Kidney epithelial cell (primary cell): ENCODE data around the gene NUDT13. TPM values are rescaled to one million over a fixed set of nuclear protein-coding genes. Genes with fewer than 3 reads are reported as not detected.

Experiments used
- DNase-seq: peaks from one replicate; pipeline ENCODE4 v3.0.0-alpha.2; 2010; ENCODE audit warnings: low read depth
- H3K27me3 ChIP-seq: 2 replicates; pipeline ENCODE4 v1.6.0; 2011; ENCODE audit warnings: low read length; ENCODE audit not compliant: control insufficient read depth, insufficient read depth
- H3K36me3 ChIP-seq: 2 replicates; pipeline ENCODE4 v1.5.1; 2011; ENCODE audit warnings: low read length; ENCODE audit not compliant: control insufficient read depth, insufficient read depth
- H3K4me3 ChIP-seq: 2 replicates; pipeline ENCODE4 v1.5.1; 2011; ENCODE audit warnings: low read depth, mild to moderate bottlenecking, control low read depth, low read length
- total RNA-seq: library from RNA; depleted of rRNA; stranded (reverse); fragments of >200 nt; gene quantifications from 2 replicates; pipeline ENCODE4 v1.2.3, GENCODE V29; 2015
- TF ChIP-seq, protein P1 (sequence below): IDR thresholded peaks from 2 replicates; pipeline ENCODE4 v1.5.1; 2011; ENCODE audit warnings: mild to moderate bottlenecking, moderate library complexity, low read length, control low read depth, inconsistent platforms; ENCODE audit not compliant: insufficient read depth, poor library complexity, severe bottlenecking

The NUDT13 gene
- total RNA-seq, 1 donor from 2014 or later: 1.8 TPM

DNA sequence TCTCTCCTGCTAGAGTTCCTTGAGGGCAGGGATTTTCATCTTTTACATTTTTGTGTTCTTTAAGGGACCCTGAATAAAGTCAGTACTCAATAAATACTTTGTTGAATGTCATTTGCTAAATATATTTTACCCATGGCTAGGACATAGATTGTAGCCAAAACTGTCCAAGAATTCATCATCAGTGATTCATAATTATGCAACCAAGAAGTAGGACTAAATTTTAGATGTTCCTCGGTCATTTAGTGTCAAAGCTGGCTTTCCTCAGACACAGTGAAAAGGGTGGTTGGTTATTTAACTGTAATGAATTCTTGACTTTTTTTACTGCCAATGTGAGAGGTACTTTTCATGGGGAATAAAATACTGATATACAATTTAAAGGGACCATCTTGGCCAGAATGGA lies 3.3 kb downstream of the NUDT13 start:
- Histone ChIP-seq H3K36me3 (no peaks in the 10 kb centered on the region), H3K4me3 (no peak overlapping the region), H3K27me3 (no peaks in the 10 kb centered on the region)
- no peak for DNase-seq
- TF ChIP-seq, protein P1, sequence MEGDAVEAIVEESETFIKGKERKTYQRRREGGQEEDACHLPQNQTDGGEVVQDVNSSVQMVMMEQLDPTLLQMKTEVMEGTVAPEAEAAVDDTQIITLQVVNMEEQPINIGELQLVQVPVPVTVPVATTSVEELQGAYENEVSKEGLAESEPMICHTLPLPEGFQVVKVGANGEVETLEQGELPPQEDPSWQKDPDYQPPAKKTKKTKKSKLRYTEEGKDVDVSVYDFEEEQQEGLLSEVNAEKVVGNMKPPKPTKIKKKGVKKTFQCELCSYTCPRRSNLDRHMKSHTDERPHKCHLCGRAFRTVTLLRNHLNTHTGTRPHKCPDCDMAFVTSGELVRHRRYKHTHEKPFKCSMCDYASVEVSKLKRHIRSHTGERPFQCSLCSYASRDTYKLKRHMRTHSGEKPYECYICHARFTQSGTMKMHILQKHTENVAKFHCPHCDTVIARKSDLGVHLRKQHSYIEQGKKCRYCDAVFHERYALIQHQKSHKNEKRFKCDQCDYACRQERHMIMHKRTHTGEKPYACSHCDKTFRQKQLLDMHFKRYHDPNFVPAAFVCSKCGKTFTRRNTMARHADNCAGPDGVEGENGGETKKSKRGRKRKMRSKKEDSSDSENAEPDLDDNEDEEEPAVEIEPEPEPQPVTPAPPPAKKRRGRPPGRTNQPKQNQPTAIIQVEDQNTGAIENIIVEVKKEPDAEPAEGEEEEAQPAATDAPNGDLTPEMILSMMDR: no peak

DNA sequence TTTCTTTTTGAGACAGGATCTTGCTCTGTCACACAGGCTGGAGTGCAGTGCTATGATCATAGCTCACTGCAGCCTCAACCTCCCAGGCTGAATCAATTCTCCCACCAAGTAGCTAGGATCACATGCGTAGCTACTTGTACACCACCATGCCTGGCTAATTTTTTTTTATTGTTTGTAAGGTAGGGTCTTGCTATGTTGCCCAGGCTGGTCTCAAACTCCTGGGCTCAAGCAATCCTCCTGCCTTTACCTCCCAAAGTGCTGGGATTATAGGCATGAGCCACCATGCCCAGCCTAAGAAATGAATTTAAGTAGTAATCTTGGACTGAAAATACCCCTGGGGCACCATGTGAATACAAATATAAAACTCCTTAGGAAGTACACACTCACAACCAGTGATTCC lies 5.8 kb downstream of the NUDT13 start:
- no peaks in the 10 kb centered on the region for H3K36me3 ChIP-seq
- no peak for DNase-seq
- H3K4me3 ChIP-seq: no peak overlapping the region
- H3K27me3 ChIP-seq: no peaks in the 10 kb centered on the region
- TF ChIP-seq, protein P1: no peak

DNA sequence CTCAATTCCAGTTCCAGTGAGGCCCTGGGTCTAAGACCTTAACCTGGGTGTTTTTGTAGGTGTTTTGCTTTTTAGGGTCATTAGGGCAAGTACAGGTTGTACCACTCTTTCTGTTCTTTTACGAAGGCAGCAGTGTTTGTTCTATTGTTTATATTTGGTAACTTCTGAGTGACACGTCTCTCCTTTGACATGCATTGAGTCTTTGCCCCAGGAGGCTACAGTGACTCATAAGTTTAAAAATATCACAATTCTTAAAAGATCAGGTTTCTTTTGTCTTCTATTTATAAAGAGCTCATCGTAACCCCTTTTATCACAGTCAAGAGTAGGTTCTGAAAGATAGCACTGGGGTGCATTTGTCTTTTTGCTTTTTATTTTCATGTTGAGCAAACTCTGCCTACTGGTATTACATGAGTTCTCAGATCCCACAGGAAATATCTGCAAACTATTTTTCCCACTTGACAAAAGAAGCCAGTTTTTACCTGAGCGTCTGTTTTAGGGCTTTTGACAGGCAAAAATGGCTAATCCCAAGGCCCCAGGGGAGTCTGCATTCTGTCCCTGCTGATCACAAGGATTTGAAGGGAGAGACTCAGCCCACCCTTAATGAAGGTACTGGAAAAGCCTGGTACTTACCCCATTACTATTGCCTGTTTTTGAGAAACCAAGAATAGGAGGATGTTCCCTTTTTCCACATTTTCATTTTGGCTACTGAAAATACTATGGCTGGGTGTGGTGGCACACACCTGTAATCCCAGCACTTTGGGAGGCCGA lies 7.9 kb downstream of the NUDT13 start:
- no peaks in the 10 kb centered on the region for H3K27me3 ChIP-seq
- no peak overlapping the region for H3K4me3 ChIP-seq
- no peak for DNase-seq
- TF ChIP-seq, protein P1: no peak
- no peaks in the 10 kb centered on the region for H3K36me3 ChIP-seq

DNA sequence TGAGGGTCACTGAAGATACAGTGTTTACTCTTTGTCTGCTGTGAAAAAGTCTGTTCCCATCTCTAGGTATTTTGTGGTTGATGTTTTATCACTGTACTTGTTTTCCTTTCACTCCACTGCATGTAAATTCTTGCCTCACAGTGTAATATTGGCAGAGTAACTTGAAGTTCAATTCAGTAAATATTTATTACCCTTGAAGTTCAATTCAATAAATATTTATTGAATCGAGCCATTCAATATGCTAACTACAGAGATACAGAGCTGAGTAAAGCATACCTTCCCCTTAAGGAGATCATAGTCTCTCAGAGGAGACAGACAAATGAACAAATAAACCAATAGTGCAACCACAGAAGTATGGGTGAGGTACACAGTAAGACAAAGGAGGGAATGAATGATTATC lies 9.2 kb downstream of the NUDT13 start:
- Histone ChIP-seq H3K36me3 (no peaks in the 10 kb centered on the region), H3K4me3 (no peak overlapping the region), H3K27me3 (no peaks in the 10 kb centered on the region)
- TF ChIP-seq, protein P1: no peak
- DNase-seq: no peak

DNA sequence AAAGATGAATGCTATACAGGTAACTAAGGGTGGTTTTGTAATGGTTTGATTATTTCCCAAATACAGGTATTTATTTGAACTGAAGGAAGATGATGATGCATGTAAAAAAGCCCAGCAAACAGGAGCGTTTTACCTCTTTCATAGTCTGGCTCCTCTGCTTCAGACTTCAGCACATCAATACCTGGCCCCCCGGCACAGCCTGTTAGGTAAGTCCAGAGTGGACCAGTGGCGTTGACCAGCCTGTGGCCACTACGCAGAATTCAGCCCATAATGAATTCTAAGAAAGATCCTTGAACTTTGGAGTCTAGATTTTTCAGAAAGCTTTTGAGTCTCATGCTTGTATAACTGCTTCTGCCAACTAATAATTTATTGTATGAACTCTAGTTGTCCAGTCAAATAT lies 9.7 kb downstream of the NUDT13 start:
- no peaks in the 10 kb centered on the region for H3K27me3 ChIP-seq
- DNase-seq: no peak
- H3K4me3 ChIP-seq: no peak overlapping the region
- no peaks in the 10 kb centered on the region for H3K36me3 ChIP-seq
- TF ChIP-seq, protein P1: no peak

DNA sequence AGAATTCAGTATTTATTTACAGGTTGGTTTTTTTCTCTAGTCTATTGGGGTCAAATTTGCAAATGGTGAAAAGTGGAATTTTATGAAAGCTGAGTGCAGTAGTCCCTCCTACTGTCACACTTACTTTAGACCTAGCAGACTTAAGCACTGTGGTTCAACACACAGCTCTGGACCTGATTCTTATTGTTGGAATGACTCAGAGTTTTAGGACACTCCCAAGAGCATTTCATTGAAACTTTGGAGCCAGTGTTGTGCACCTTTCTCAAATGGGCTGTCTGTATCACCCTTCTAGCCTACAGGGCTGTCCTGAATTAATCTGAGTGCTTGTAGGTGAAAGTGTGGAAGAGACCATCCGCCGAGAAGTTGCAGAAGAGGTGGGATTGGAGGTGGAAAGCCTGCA lies 16.1 kb downstream of the NUDT13 start:
- H3K27me3 ChIP-seq: no peaks in the 10 kb centered on the region
- no peak overlapping the region for H3K4me3 ChIP-seq
- DNase-seq: no peak
- TF ChIP-seq, protein P1: no peak
- no peaks in the 10 kb centered on the region for H3K36me3 ChIP-seq
